HL-60 (cell line): ENCODE data around the gene KPRP.

Experiments
- DNase-seq, 2 experiments: peaks; one replicate each; pipeline ENCODE4 v3.0.0-alpha.2; 2010 to 2020; ENCODE audit warnings: low read depth in 1 of 2, low spot score in 1 of 2
- H3K27ac ChIP-seq: fragments of 250-450 bp; sonication (Bioruptor Pico); replicated peaks from 2 replicates; pipeline ENCODE4 v1.5.1; 2020; ENCODE audit warnings: mild to moderate bottlenecking, moderate library complexity
- H3K27me3 ChIP-seq: fragments of 250-450 bp; sonication (Bioruptor Pico); 2 replicates; pipeline ENCODE4 v1.5.1; 2021; ENCODE audit warnings: mild to moderate bottlenecking, moderate library complexity; ENCODE audit not compliant: insufficient read depth, poor library complexity, severe bottlenecking
- H3K4me3 ChIP-seq: replicated peaks from 2 replicates; pipeline ENCODE4 v1.5.1; 2011; ENCODE audit warnings: mild to moderate bottlenecking, control low read depth, low read length; ENCODE audit not compliant: insufficient read depth
- GABPA ChIP-seq: IDR thresholded peaks from 2 replicates; pipeline ENCODE4 v1.6.1; 2012; ENCODE audit warnings: low read depth
- POLR2AphosphoS5 ChIP-seq: IDR thresholded peaks from 2 replicates; pipeline ENCODE4 v1.6.1; 2012; ENCODE audit warnings: low read depth
- SPI1 ChIP-seq: IDR thresholded peaks from 2 replicates; pipeline ENCODE4 v1.6.1; 2012; ENCODE audit warnings: low read depth, mild to moderate bottlenecking, borderline replicate concordance
- TF ChIP-seq, protein P1 (sequence below): IDR thresholded peaks from one replicate; pipeline ENCODE4 v1.5.1; 2011; ENCODE audit warnings: low read length, control low read depth, inconsistent platforms; ENCODE audit not compliant: insufficient read depth
- TF ChIP-seq, protein P2 (sequence below): IDR thresholded peaks from 2 replicates; pipeline ENCODE4 v1.6.1; 2012; ENCODE audit warnings: low read depth; ENCODE audit not compliant: insufficient replicate concordance

The KPRP gene

DNA sequence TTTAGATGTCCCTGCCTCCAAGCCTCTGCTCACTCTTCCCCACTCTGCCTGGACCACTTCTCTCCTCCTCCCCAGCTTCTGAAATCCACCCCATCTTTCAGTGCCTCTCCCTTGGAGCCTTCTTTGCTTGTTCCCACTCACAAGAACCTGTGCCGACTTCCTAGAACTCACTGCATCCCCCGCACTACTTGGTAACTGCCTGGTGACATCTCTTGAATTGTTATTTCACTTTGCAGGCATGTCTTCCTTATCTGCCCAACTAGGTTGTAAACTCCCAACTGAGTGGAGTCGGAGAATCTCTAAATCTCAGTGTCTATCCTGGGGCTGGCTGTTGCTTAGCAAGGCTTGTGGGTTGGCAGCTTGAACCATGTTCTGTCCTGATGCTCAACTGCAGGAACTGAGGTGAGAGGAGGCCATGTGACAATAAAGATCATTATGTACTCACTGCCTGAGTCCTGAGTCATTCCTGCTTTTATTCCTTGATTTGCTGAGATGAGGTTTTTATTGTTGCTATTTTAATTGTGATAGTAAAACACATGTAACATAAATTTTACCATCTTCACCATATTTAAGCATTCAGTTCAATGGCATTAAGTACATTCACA lies 3.9 kb downstream of the KPRP start:
- Histone ChIP-seq H3K27ac (no peak overlapping the region), H3K4me3 (no peak overlapping the region), H3K27me3 (no peaks in the 10 kb centered on the region)
- TF ChIP-seq, protein P1, sequence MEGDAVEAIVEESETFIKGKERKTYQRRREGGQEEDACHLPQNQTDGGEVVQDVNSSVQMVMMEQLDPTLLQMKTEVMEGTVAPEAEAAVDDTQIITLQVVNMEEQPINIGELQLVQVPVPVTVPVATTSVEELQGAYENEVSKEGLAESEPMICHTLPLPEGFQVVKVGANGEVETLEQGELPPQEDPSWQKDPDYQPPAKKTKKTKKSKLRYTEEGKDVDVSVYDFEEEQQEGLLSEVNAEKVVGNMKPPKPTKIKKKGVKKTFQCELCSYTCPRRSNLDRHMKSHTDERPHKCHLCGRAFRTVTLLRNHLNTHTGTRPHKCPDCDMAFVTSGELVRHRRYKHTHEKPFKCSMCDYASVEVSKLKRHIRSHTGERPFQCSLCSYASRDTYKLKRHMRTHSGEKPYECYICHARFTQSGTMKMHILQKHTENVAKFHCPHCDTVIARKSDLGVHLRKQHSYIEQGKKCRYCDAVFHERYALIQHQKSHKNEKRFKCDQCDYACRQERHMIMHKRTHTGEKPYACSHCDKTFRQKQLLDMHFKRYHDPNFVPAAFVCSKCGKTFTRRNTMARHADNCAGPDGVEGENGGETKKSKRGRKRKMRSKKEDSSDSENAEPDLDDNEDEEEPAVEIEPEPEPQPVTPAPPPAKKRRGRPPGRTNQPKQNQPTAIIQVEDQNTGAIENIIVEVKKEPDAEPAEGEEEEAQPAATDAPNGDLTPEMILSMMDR, result no peak
- TF ChIP-seq GABPA (no peak), SPI1 (no peak), POLR2AphosphoS5 (no peak)
- TF ChIP-seq, protein P2, sequence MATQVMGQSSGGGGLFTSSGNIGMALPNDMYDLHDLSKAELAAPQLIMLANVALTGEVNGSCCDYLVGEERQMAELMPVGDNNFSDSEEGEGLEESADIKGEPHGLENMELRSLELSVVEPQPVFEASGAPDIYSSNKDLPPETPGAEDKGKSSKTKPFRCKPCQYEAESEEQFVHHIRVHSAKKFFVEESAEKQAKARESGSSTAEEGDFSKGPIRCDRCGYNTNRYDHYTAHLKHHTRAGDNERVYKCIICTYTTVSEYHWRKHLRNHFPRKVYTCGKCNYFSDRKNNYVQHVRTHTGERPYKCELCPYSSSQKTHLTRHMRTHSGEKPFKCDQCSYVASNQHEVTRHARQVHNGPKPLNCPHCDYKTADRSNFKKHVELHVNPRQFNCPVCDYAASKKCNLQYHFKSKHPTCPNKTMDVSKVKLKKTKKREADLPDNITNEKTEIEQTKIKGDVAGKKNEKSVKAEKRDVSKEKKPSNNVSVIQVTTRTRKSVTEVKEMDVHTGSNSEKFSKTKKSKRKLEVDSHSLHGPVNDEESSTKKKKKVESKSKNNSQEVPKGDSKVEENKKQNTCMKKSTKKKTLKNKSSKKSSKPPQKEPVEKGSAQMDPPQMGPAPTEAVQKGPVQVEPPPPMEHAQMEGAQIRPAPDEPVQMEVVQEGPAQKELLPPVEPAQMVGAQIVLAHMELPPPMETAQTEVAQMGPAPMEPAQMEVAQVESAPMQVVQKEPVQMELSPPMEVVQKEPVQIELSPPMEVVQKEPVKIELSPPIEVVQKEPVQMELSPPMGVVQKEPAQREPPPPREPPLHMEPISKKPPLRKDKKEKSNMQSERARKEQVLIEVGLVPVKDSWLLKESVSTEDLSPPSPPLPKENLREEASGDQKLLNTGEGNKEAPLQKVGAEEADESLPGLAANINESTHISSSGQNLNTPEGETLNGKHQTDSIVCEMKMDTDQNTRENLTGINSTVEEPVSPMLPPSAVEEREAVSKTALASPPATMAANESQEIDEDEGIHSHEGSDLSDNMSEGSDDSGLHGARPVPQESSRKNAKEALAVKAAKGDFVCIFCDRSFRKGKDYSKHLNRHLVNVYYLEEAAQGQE, result no peak
- DNase-seq, result no peak

DNA sequence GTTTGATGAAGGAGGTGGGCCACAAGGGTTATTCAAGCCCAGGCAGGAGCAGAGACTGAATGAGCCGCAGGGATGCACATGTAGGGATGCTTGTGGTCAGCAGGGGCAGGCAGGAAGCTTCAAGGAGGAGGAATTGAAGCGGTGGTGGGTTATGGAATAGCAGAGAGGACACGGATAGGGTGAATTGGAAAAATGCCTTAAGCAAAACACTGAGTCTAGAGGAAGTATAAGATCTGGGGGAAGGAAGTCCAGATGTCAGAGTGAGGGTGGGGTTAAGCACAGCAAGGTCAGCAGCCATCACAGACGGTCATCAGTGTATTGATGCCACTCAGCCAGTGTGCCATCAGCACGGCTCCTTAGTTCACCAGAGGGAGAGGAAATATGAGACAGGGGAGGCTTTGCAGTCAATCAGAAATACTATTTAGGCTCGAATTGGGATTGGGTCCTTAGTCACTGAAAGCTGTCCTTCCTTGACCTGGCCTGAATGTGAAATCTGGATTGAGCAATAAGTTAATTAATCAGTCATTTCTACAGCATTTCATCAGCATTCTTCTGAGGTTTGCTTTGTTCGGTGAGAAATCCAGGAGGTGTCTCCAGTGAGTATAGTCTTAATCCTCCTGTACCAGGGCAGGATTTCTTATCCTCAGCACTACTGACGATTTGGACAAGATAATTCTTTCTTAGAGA lies 11.2 kb downstream of the KPRP start:
- Histone ChIP-seq H3K27ac (no peak overlapping the region), H3K4me3 (no peak overlapping the region), H3K27me3 (peaks cover 3% of the 10 kb centered on the region)
- TF ChIP-seq, protein P1, result no peak
- TF ChIP-seq POLR2AphosphoS5 (no peak), SPI1 (no peak), GABPA (no peak)
- TF ChIP-seq, protein P2, result no peak
- DNase-seq, result no peak

DNA sequence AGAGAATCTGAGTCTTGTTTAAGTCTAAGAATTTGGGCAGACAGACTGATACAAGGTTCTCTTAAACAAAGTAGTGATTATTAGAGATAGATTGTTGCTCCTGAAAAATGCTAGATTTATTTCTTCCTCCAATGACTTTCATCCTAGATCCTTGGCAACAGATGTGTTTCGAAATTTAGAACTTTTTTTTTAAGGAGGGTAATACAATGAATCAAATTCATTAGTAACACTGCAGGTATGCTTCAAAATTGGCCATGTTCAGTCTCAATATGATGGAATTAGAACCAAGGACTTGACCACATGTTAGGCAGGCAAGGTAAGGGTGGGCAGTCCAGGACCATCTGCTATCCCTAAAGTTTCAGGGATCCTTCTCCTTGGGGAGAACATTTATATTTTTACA lies 12.6 kb downstream of the KPRP start:
- H3K27me3 ChIP-seq, result peaks cover 3% of the 10 kb centered on the region
- DNase-seq, result no peak
- no peak for TF ChIP-seq SPI1
- TF ChIP-seq, protein P2, result no peak
- H3K27ac ChIP-seq, result no peak overlapping the region
- no peak overlapping the region for H3K4me3 ChIP-seq
